Liver (tissue), 9 donors: ENCODE measurements around the gene NCKAP5L. TPM values are rescaled to one million over a fixed set of nuclear protein-coding genes. Genes with fewer than 3 reads are reported as not detected.

Experiments used
- DNase-seq: peaks from one replicate; pipeline ENCODE4 v3.0.0-alpha.2; 2017; ENCODE audit warnings: low spot score
- H3K27ac ChIP-seq, 2 donors: one replicate each; pipeline ENCODE4 v1.7.0; 2013; ENCODE audit warnings: inconsistent platforms in 2 of 2, low read length in 2 of 2, control low read depth in 1 of 2, low read depth in 1 of 2, mild to moderate bottlenecking in 1 of 2
- H3K27me3 ChIP-seq, 4 donors: one replicate each; pipeline versions ENCODE4 v1.6.1 to v1.7.0; 2013; ENCODE audit warnings: low read length in 3 of 4, inconsistent platforms in 1 of 4, mild to moderate bottlenecking in 1 of 4, moderate library complexity in 1 of 4; ENCODE audit not compliant: control insufficient read depth in 4 of 4, insufficient read depth in 4 of 4
- H3K36me3 ChIP-seq, 4 donors: one replicate each; pipeline versions ENCODE4 v1.6.1 to v1.7.0; 2013; ENCODE audit warnings: low read length in 3 of 4, mild to moderate bottlenecking in 3 of 4, low read depth in 1 of 4, moderate library complexity in 1 of 4; ENCODE audit not compliant: control insufficient read depth in 4 of 4, insufficient read depth in 3 of 4
- H3K4me1 ChIP-seq, 4 donors: one replicate each; pipeline versions ENCODE4 v1.6.1 to v1.7.0; 2013; ENCODE audit warnings: low read length in 3 of 4, mild to moderate bottlenecking in 3 of 4, moderate library complexity in 1 of 4; ENCODE audit not compliant: control insufficient read depth in 4 of 4, insufficient read depth in 4 of 4
- H3K4me3 ChIP-seq, 3 donors: one replicate each; pipeline versions ENCODE4 v1.6.1 to v1.7.0; 2013; ENCODE audit warnings: low read length in 3 of 3, control low read depth in 1 of 3, low read depth in 1 of 3, mild to moderate bottlenecking in 1 of 3
- H3K9ac ChIP-seq, 2 donors: one replicate each; pipeline ENCODE4 v1.7.0; 2013; ENCODE audit warnings: low read length in 2 of 2, mild to moderate bottlenecking in 2 of 2, moderate library complexity in 2 of 2, control low read depth in 1 of 2, low read depth in 1 of 2
- H3K9me3 ChIP-seq, 4 donors: one replicate each; pipeline versions ENCODE4 v1.6.1 to v1.7.0; 2013; ENCODE audit warnings: low read length in 3 of 4; ENCODE audit not compliant: control insufficient read depth in 4 of 4
- EGR1 ChIP-seq, 2 donors: IDR thresholded peaks; 2 replicates each; pipeline ENCODE4 v1.6.1; 2016 to 2018; ENCODE audit warnings: antibody characterized with exemption in 2 of 2, low read depth in 2 of 2
- FOXA1 ChIP-seq: IDR thresholded peaks from 2 replicates; pipeline ENCODE4 v1.6.1; 2016; ENCODE audit warnings: antibody characterized with exemption
- FOXA2 ChIP-seq: IDR thresholded peaks from 2 replicates; pipeline ENCODE4 v1.6.1; 2016; ENCODE audit warnings: antibody characterized with exemption
- GABPA ChIP-seq, 2 donors: IDR thresholded peaks in 1 of 2; conservative IDR thresholded peaks in 1 of 2; 2 replicates each; pipeline ENCODE4 v1.6.1; 2016; ENCODE audit warnings: antibody characterized with exemption in 2 of 2, mild to moderate bottlenecking in 1 of 2, moderate library complexity in 1 of 2
- JUND ChIP-seq, 2 donors: IDR thresholded peaks; 2 replicates each; pipeline ENCODE4 v1.6.1; 2016; ENCODE audit warnings: antibody characterized with exemption in 2 of 2
- NR2F2 ChIP-seq: IDR thresholded peaks from 2 replicates; pipeline ENCODE4 v1.6.1; 2016; ENCODE audit warnings: antibody characterized with exemption
- RAD21 ChIP-seq, 2 donors: IDR thresholded peaks; 2 replicates each; pipeline ENCODE4 v1.6.1; 2016; ENCODE audit warnings: antibody characterized with exemption in 2 of 2, mild to moderate bottlenecking in 2 of 2
- RXRA ChIP-seq, 2 donors: IDR thresholded peaks; 2 replicates each; pipeline ENCODE4 v1.6.1; 2017 to 2018; ENCODE audit warnings: antibody characterized with exemption in 2 of 2, mild to moderate bottlenecking in 1 of 2
- SP1 ChIP-seq: IDR thresholded peaks from 2 replicates; pipeline ENCODE4 v1.6.1; 2018; ENCODE audit warnings: antibody characterized with exemption, mild to moderate bottlenecking
- TAF1 ChIP-seq: conservative IDR thresholded peaks from 2 replicates; pipeline ENCODE4 v1.6.1; 2016; ENCODE audit warnings: antibody characterized with exemption, mild to moderate bottlenecking
- YY1 ChIP-seq: IDR thresholded peaks from 2 replicates; pipeline ENCODE4 v1.6.1; 2016; ENCODE audit warnings: antibody characterized with exemption, mild to moderate bottlenecking
- WGBS: extraction: QIAGEN DNeasy Blood & Tissue Kit; methylation state at CpG from one replicate; pipeline ENCODE4 v1.1.7; 2013; 5-methylcytosine and 5-hydroxymethylcytosine counted together
- polyA plus RNA-seq, 2 donors: library from polyadenylated mRNA; stranded (reverse) in 1 of 2; unstranded in 1 of 2; fragments of 200-250 nt in 1 of 2; fragments of >200 nt in 1 of 2; fragmentation: Nextera tagmentation in 1 of 2; extraction: Ambion mirVana in 1 of 2; gene quantifications; one replicate each; pipeline versions ENCODE4 v1.2.1 to v1.2.3, GENCODE V29; 2013 to 2015
- total RNA-seq, 2 donors: library from RNA; depleted of rRNA; stranded (reverse); fragments of >200 nt; gene quantifications; one replicate each; pipeline ENCODE4 v1.2.3, GENCODE V29; 2014
- TF ChIP-seq, protein P1 (sequence below): IDR thresholded peaks from 2 replicates; pipeline ENCODE4 v1.6.1; 2016; ENCODE audit warnings: antibody characterized with exemption
- TF ChIP-seq, protein P2 (sequence below): IDR thresholded peaks from 2 replicates; pipeline ENCODE4 v1.6.1; 2016; ENCODE audit warnings: antibody characterized with exemption
- TF ChIP-seq, protein P3 (sequence below): IDR thresholded peaks from 2 replicates; pipeline ENCODE4 v1.6.1; 2016; ENCODE audit warnings: antibody characterized with exemption, mild to moderate bottlenecking
- TF ChIP-seq, protein P4 (sequence below): fragments of 150-350 bp; IDR thresholded peaks from 2 replicates; pipeline ENCODE4 v1.5.1; 2017; ENCODE audit warnings: improper control_type of control experiment, low read depth, low read length; ENCODE audit not compliant: missing input control
- donor health status: healthy.
- donor health status: healthy.
- donor health status: healthy.
- donor health status: healthy.
- donor health status: healthy.

NCKAP5L gene
- total and polyA plus RNA-seq, 4 donors: 2.9 to 6.8 (median 4.2) TPM

DNA sequence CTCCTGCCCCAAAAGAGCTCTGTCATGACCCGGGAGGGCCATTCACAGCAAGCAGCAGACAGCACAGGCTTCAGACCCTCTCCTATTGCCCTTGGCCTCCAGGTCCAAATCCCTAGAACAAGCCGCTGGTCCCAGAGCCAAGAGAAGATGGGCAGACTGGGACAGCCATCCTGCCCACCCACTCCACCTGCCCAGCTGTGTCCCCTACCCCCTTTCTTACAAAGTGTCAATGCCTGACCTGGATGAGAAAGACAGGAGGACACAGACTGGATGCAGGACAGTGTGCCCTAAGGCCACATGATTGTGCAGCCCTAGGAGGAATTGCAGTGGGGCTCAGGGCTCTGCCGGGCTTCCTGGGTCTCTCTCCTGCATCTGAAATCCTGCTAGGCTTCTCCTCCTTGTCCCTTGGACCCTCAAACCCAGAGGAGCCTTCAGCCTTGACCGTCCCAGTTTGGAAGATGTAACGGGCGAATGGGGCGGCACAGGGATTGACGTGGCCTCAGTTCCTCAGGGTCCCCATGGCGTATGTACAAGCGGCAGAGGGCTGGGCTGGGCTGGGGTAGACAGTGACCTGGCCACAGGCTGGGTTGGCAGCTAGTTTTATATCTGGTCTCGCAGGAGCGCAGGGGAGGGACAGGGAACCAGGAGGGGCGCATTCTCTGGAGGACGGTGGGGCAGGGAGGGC is 41.7 kb upstream of the NCKAP5L start:
- TF ChIP-seq RAD21 (IDR thresholded peaks at IDR 0.05) (no peak), TAF1 (no peak), YY1 (no peak), FOXA2 (no peak), JUND (IDR thresholded peaks at IDR 0.05) (no peak)
- TF ChIP-seq, protein P1, sequence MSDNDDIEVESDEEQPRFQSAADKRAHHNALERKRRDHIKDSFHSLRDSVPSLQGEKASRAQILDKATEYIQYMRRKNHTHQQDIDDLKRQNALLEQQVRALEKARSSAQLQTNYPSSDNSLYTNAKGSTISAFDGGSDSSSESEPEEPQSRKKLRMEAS: no peak
- Histone ChIP-seq H3K4me1 (peaks cover 0 to 2% (median 0%) of the 10 kb centered on the region in 4 donors), H3K27me3 (peaks cover 0 to 4% (median 0%) of the 10 kb centered on the region in 4 donors), H3K9ac (no peak overlapping the region), H3K36me3 (no peaks in the 10 kb centered on the region), H3K27ac (no peak overlapping the region), H3K9me3 (no peaks in the 10 kb centered on the region), H3K4me3 (no peak overlapping the region)
- peak; percentile 34 for DNase-seq
- 94% methylated on average over 14 of the region's 14 CpGs for WGBS

DNA sequence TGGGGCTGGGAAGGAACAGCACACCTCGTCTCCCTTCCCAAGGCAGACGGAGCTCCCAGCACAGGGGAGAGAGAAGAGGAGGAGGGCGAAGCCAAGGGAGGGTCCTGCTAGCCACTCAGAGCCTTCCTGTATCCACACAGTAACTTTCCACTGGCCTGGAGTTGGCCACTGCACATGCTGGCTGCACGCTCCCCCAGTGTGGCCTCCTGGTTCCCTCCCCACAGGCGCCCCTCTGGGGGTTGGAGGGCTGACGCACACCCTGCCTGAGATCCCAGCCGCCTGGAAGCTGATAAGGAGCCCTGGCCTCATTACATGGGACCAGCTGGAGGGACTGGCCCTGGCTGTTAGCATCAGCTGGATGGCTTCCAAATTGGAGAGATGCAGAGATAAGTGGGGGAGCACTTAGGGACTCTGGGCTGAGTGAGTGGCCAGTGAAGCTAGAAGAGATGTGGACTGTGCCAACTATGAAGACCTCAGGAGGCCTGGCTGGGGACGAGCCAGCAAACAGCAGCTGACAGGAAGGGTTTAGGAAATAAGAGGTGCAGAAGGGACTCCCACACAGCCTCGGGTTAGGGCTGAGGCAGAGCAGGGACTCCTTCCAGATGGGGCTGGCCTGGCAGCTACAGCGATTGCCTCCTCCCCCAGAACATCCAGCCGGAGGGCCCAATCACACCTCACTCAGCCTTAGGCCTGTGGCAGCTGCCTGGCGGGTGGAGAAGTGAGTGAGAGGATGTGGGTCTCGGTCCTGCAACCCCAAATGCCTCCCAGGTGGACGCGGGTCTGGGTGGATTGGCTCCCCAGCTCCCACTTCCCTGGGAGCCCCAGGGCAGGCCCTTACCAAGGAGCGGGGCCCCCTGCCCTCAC is 41.0 kb upstream of the NCKAP5L start:
- 67% methylated on average over 16 of the region's 16 CpGs for WGBS
- H3K9me3 ChIP-seq: no peaks in the 10 kb centered on the region
- TF ChIP-seq RXRA (IDR thresholded peaks at IDR 0.05) (peak in 1 of 2 donors; percentile 8), GABPA (IDR thresholded peaks at IDR 0.05 in 1 of 2, conservative IDR thresholded peaks at IDR 0.05 in 1 of 2) (no peak), SP1 (peak; percentile 57), EGR1 (IDR thresholded peaks at IDR 0.05; ENCODE audit: low read depth in 2 of 2) (no peak), NR2F2 (peak; percentile 70)
- TF ChIP-seq, protein P2, sequence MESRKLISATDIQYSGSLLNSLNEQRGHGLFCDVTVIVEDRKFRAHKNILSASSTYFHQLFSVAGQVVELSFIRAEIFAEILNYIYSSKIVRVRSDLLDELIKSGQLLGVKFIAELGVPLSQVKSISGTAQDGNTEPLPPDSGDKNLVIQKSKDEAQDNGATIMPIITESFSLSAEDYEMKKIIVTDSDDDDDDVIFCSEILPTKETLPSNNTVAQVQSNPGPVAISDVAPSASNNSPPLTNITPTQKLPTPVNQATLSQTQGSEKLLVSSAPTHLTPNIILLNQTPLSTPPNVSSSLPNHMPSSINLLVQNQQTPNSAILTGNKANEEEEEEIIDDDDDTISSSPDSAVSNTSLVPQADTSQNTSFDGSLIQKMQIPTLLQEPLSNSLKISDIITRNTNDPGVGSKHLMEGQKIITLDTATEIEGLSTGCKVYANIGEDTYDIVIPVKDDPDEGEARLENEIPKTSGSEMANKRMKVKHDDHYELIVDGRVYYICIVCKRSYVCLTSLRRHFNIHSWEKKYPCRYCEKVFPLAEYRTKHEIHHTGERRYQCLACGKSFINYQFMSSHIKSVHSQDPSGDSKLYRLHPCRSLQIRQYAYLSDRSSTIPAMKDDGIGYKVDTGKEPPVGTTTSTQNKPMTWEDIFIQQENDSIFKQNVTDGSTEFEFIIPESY: no peak
- H3K36me3 ChIP-seq: no peaks in the 10 kb centered on the region
- DNase-seq: peak; percentile 79
- H3K27ac ChIP-seq: no peak overlapping the region
- H3K27me3 ChIP-seq: peaks cover 0 to 4% (median 0%) of the 10 kb centered on the region in 4 donors
- no peak overlapping the region for H3K4me3 ChIP-seq
- peaks cover 0 to 2% (median 0%) of the 10 kb centered on the region in 4 donors for H3K4me1 ChIP-seq
- no peak overlapping the region for H3K9ac ChIP-seq

DNA sequence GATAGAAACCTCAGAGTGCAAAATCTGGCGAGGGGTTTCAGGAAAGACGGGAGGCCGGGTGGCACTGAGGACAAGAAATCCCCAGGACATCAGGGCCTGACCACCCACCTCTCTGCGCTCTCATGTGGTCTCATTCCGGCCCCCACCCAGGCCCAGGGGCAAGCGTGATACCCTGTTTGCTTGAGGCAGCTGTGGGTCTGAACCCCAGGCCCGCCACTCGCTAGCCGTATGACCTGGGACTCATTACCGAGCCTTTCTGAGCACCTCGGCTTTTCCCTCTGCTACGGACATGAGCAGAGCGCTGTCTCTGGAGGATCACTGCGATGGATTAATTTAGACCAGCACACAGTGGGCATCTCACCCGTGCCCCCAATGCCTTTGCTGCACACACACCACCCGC is 40.2 kb upstream of the NCKAP5L start:
- Histone ChIP-seq H3K9ac (no peak overlapping the region), H3K36me3 (no peaks in the 10 kb centered on the region), H3K9me3 (no peaks in the 10 kb centered on the region), H3K4me1 (peaks cover 0 to 2% (median 0%) of the 10 kb centered on the region in 4 donors), H3K27me3 (peaks cover 0 to 4% (median 0%) of the 10 kb centered on the region in 4 donors), H3K4me3 (no peak overlapping the region), H3K27ac (peak overlapping the region in 1 of 2 donors; percentile 25)
- no peak for DNase-seq
- 87% methylated on average over 16 of the region's 16 CpGs for WGBS
- TF ChIP-seq FOXA2: no peak
- TF ChIP-seq YY1: no peak
- TF ChIP-seq GABPA (IDR thresholded peaks at IDR 0.05 in 1 of 2, conservative IDR thresholded peaks at IDR 0.05 in 1 of 2): no peak
- TF ChIP-seq, protein P2: no peak
- no peak for TF ChIP-seq FOXA1
- no peak for TF ChIP-seq NR2F2
- TF ChIP-seq RAD21 (IDR thresholded peaks at IDR 0.05): no peak
- no peak for TF ChIP-seq SP1
- TF ChIP-seq, protein P3, sequence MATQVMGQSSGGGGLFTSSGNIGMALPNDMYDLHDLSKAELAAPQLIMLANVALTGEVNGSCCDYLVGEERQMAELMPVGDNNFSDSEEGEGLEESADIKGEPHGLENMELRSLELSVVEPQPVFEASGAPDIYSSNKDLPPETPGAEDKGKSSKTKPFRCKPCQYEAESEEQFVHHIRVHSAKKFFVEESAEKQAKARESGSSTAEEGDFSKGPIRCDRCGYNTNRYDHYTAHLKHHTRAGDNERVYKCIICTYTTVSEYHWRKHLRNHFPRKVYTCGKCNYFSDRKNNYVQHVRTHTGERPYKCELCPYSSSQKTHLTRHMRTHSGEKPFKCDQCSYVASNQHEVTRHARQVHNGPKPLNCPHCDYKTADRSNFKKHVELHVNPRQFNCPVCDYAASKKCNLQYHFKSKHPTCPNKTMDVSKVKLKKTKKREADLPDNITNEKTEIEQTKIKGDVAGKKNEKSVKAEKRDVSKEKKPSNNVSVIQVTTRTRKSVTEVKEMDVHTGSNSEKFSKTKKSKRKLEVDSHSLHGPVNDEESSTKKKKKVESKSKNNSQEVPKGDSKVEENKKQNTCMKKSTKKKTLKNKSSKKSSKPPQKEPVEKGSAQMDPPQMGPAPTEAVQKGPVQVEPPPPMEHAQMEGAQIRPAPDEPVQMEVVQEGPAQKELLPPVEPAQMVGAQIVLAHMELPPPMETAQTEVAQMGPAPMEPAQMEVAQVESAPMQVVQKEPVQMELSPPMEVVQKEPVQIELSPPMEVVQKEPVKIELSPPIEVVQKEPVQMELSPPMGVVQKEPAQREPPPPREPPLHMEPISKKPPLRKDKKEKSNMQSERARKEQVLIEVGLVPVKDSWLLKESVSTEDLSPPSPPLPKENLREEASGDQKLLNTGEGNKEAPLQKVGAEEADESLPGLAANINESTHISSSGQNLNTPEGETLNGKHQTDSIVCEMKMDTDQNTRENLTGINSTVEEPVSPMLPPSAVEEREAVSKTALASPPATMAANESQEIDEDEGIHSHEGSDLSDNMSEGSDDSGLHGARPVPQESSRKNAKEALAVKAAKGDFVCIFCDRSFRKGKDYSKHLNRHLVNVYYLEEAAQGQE: no peak
- TF ChIP-seq, protein P4, sequence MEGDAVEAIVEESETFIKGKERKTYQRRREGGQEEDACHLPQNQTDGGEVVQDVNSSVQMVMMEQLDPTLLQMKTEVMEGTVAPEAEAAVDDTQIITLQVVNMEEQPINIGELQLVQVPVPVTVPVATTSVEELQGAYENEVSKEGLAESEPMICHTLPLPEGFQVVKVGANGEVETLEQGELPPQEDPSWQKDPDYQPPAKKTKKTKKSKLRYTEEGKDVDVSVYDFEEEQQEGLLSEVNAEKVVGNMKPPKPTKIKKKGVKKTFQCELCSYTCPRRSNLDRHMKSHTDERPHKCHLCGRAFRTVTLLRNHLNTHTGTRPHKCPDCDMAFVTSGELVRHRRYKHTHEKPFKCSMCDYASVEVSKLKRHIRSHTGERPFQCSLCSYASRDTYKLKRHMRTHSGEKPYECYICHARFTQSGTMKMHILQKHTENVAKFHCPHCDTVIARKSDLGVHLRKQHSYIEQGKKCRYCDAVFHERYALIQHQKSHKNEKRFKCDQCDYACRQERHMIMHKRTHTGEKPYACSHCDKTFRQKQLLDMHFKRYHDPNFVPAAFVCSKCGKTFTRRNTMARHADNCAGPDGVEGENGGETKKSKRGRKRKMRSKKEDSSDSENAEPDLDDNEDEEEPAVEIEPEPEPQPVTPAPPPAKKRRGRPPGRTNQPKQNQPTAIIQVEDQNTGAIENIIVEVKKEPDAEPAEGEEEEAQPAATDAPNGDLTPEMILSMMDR: no peak
- no peak for TF ChIP-seq EGR1 (IDR thresholded peaks at IDR 0.05; ENCODE audit: low read depth in 2 of 2)
